Measurements from ENCODE around the gene KIRREL1. TPM values are rescaled to one million over a fixed set of nuclear protein-coding genes. Genes with fewer than 3 reads are reported as not detected.

The KIRREL1 gene
- total RNA-seq, 1 experiment from 2014 or later, result 45.4 TPM

DNA sequence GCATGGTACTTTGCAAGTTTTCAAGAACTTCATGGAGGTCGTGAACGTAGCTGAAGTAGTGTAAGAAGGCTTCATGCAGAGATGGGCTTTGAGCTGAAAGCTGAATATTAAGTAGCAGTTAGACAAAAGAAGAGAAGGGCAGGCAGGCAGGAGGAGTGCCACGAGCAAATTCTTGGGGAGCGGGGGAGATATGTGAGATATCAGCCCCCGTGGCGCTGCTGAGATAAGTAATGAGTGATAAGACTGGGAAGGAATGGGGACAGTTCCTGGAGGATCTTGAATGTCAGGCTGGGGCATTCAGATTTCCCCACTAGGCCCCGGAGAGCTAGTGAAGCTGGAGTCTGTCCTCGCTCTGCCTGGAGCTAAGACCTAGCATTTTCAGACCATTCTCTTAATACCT, 27.9 kb upstream of the KIRREL1 start:
- H3K9me3 Mint-ChIP-seq (ENCODE audit: unreplicated experiment), result no peaks in the 10 kb centered on the region
- CTCF ChIA-PET, result interaction anchor here (0.9 to 7.4 kb wide), 5 partner anchors 27 to 1107 kb away, joined by 3 to 106 read pairs (median 3); no protein-coding TSS in a partner anchor
- no peaks in the 10 kb centered on the region for H3K27me3 ChIP-seq (replicated peaks; ENCODE audit: control insufficient read depth, insufficient read depth, low read length)
- peak; percentile 31 to 83 for DNase-seq
- intact Hi-C loops (cut with micrococcal nuclease; ENCODE audit: unreplicated experiment), result no loop called here
- H3K9me3 ChIP-seq, result no peaks in the 10 kb centered on the region
- H3K27me3 Mint-ChIP-seq (ENCODE audit: insufficient read depth, unreplicated experiment), result no peaks in the 10 kb centered on the region
- H3K4me1 Mint-ChIP-seq (ENCODE audit: low read depth, unreplicated experiment), result peaks cover 38% of the 10 kb centered on the region
- TSS peak; percentile 53 for BruUV-seq (replicated peaks)
- H3K36me3 Mint-ChIP-seq (ENCODE audit: insufficient read depth, unreplicated experiment), result no peaks in the 10 kb centered on the region
- peak overlapping the region; percentile 68 for H3K27ac Mint-ChIP-seq (ENCODE audit: unreplicated experiment)
- H3K4me1 ChIP-seq, result peaks cover 32% of the 10 kb centered on the region
- no peak overlapping the region for H3K4me3 ChIP-seq (ENCODE audit: low read depth, low read length)
- POLR2A ChIA-PET, result no interaction called here
- H3K36me3 ChIP-seq (ENCODE audit: control insufficient read depth, insufficient read depth, low read length), result no peaks in the 10 kb centered on the region
- TF ChIP-seq, protein P1, sequence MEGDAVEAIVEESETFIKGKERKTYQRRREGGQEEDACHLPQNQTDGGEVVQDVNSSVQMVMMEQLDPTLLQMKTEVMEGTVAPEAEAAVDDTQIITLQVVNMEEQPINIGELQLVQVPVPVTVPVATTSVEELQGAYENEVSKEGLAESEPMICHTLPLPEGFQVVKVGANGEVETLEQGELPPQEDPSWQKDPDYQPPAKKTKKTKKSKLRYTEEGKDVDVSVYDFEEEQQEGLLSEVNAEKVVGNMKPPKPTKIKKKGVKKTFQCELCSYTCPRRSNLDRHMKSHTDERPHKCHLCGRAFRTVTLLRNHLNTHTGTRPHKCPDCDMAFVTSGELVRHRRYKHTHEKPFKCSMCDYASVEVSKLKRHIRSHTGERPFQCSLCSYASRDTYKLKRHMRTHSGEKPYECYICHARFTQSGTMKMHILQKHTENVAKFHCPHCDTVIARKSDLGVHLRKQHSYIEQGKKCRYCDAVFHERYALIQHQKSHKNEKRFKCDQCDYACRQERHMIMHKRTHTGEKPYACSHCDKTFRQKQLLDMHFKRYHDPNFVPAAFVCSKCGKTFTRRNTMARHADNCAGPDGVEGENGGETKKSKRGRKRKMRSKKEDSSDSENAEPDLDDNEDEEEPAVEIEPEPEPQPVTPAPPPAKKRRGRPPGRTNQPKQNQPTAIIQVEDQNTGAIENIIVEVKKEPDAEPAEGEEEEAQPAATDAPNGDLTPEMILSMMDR (IDR thresholded peaks at IDR 0.05; ENCODE audit: insufficient read depth in 1 of 2, low read depth in 1 of 2, low read length in 1 of 2, severe bottlenecking in 1 of 2, unreplicated experiment in 1 of 2), result no peak
- H3K4me3 Mint-ChIP-seq (ENCODE audit: unreplicated experiment), result peak overlapping the region; percentile 14

- Mint-ChIP-seq H3K27ac (ENCODE audit: unreplicated experiment) (peak overlapping the region; percentile 68), H3K27me3 (ENCODE audit: insufficient read depth, unreplicated experiment) (no peaks in the 10 kb centered on the region), H3K9me3 (ENCODE audit: unreplicated experiment) (no peaks in the 10 kb centered on the region), H3K36me3 (ENCODE audit: insufficient read depth, unreplicated experiment) (no peaks in the 10 kb centered on the region), H3K4me3 (ENCODE audit: unreplicated experiment) (peak overlapping the region; percentile 14), H3K4me1 (ENCODE audit: low read depth, unreplicated experiment) (peaks cover 38% of the 10 kb centered on the region)
- ChIA-PET POLR2A (no interaction called here), CTCF (interaction anchor here (0.9 to 7.4 kb wide), 5 partner anchors 26 to 1107 kb away, joined by 3 to 106 read pairs (median 3); no protein-coding TSS in a partner anchor)
- H3K36me3 ChIP-seq (ENCODE audit: control insufficient read depth, insufficient read depth, low read length), result no peaks in the 10 kb centered on the region
- TF ChIP-seq, protein P1 (IDR thresholded peaks at IDR 0.05; ENCODE audit: insufficient read depth in 1 of 2, low read depth in 1 of 2, low read length in 1 of 2, severe bottlenecking in 1 of 2, unreplicated experiment in 1 of 2), result no peak
- BruUV-seq (replicated peaks), result no TSS peak
- H3K4me1 ChIP-seq, result peaks cover 32% of the 10 kb centered on the region
- H3K9me3 ChIP-seq, result no peaks in the 10 kb centered on the region
- no peaks in the 10 kb centered on the region for H3K27me3 ChIP-seq (replicated peaks; ENCODE audit: control insufficient read depth, insufficient read depth, low read length)
- intact Hi-C loops (cut with micrococcal nuclease; ENCODE audit: unreplicated experiment), result loop anchor here (2.0 kb wide), 1 partner anchor 17 kb away; no protein-coding TSS in a partner anchor
- no peak overlapping the region for H3K4me3 ChIP-seq (ENCODE audit: low read depth, low read length)
- DNase-seq, result peak; percentile 69 to 91
Observed at GRCh38 chr1:157966031-157966537, 27.4 kb upstream of the KIRREL1 start.

DNA sequence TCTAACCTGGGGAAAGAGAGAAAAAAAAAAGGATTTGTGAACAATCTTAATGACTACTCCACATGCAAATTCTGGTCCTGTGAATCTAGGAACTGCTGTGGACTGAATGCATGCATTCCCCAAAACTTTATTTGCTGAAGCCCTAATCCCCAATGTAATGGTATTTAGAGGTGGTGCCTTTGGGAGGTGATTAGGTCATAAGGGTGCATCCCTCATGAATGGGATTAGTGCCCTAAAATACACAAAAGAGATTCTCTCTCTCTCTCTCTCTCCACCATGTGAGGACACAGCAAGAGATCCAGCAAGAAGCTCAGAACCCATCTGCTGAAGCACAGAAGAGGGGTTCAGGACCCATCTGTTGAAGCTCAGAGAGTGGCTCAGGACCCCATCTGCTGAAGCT, 26.2 kb upstream of the KIRREL1 start:
- peaks cover 32% of the 10 kb centered on the region for H3K4me1 ChIP-seq
- Mint-ChIP-seq H3K27ac (ENCODE audit: unreplicated experiment) (no peak overlapping the region), H3K4me3 (ENCODE audit: unreplicated experiment) (no peak overlapping the region), H3K4me1 (ENCODE audit: low read depth, unreplicated experiment) (peaks cover 34% of the 10 kb centered on the region), H3K27me3 (ENCODE audit: insufficient read depth, unreplicated experiment) (no peaks in the 10 kb centered on the region), H3K36me3 (ENCODE audit: insufficient read depth, unreplicated experiment) (no peaks in the 10 kb centered on the region), H3K9me3 (ENCODE audit: unreplicated experiment) (peaks cover 6% of the 10 kb centered on the region)
- H3K4me3 ChIP-seq (ENCODE audit: low read depth, low read length), result no peak overlapping the region
- ChIA-PET POLR2A (no interaction called here), CTCF (interaction anchor here (0.6 to 2.6 kb wide), 3 partner anchors 80 to 893 kb away, joined by 3 to 18 read pairs (median 3); no protein-coding TSS in a partner anchor)
- BruUV-seq (replicated peaks), result no TSS peak
- no peaks in the 10 kb centered on the region for H3K36me3 ChIP-seq (ENCODE audit: control insufficient read depth, insufficient read depth, low read length)
- no peak for DNase-seq
- H3K9me3 ChIP-seq, result no peaks in the 10 kb centered on the region; the same call in 1 of the 2 replicates
- intact Hi-C loops (cut with micrococcal nuclease; ENCODE audit: unreplicated experiment), result loop anchor here (2.0 kb wide), 1 partner anchor 16 kb away; no protein-coding TSS in a partner anchor
- TF ChIP-seq, protein P1 (IDR thresholded peaks at IDR 0.05; ENCODE audit: insufficient read depth in 1 of 2, low read depth in 1 of 2, low read length in 1 of 2, severe bottlenecking in 1 of 2, unreplicated experiment in 1 of 2), result no peak
- H3K27me3 ChIP-seq (replicated peaks; ENCODE audit: control insufficient read depth, insufficient read depth, low read length), result no peaks in the 10 kb centered on the region
